HepG2 (cell line): ENCODE data around the gene TAF6. TPM values are rescaled to one million over a fixed set of nuclear protein-coding genes. Genes with fewer than 3 reads are reported as not detected.

Experiments
- AHR ChIP-seq: IDR thresholded peaks from 2 replicates; pipeline ENCODE4 v1.6.1; 2018; ENCODE audit warnings: missing genetic modification reagents, missing compliant biosample characterization
- BRCA1 ChIP-seq: sonication (generic); formaldehyde crosslinking; IDR thresholded peaks from 2 replicates; pipeline ENCODE4 v1.4.0; 2020; ENCODE audit warnings: missing genetic modification reagents
- CC2D1A ChIP-seq: sonication (generic); formaldehyde crosslinking; IDR thresholded peaks from 2 replicates; pipeline ENCODE4 v1.8.1; 2023; ENCODE audit warnings: mild to moderate bottlenecking, missing genetic modification reagents
- FOXJ3 ChIP-seq: sonication (generic); formaldehyde crosslinking; IDR thresholded peaks from 2 replicates; pipeline ENCODE4 v1.4.0; 2020; ENCODE audit warnings: missing genetic modification reagents, mild to moderate bottlenecking, borderline replicate concordance
- HOXD1 ChIP-seq: sonication (generic); formaldehyde crosslinking; IDR thresholded peaks from 2 replicates; pipeline ENCODE4 v1.5.0; 2020; ENCODE audit warnings: missing genetic modification reagents
- KAT2B ChIP-seq: fragments of 150-350 bp; IDR thresholded peaks from 2 replicates; pipeline ENCODE4 v1.6.1; 2014; ENCODE audit warnings: low read depth, low read length, borderline replicate concordance
- NKX3-1 ChIP-seq: sonication (generic); formaldehyde crosslinking; IDR thresholded peaks from 2 replicates; pipeline ENCODE4 v1.5.0; 2020; ENCODE audit warnings: missing genetic modification reagents
- TBP ChIP-seq: sonication (generic); formaldehyde crosslinking; IDR thresholded peaks from 2 replicates; pipeline ENCODE4 v1.5.0; 2020; ENCODE audit warnings: missing genetic modification reagents
- YEATS2 ChIP-seq: sonication (generic); formaldehyde crosslinking; IDR thresholded peaks from 2 replicates; pipeline ENCODE4 v1.4.0; 2020; ENCODE audit warnings: missing genetic modification reagents, borderline replicate concordance
- ZEB1 ChIP-seq: IDR thresholded peaks from 2 replicates; pipeline ENCODE4 v1.6.1; 2012; ENCODE audit warnings: mild to moderate bottlenecking, low read depth, inconsistent platforms; ENCODE audit not compliant: insufficient replicate concordance
- ZNF12 ChIP-seq: sonication (generic); formaldehyde crosslinking; IDR thresholded peaks from 2 replicates; pipeline ENCODE4 v1.5.0; 2020; ENCODE audit warnings: missing genetic modification reagents
- ZNF510 ChIP-seq: sonication (generic); formaldehyde crosslinking; IDR thresholded peaks from 2 replicates; pipeline ENCODE4 v1.4.0; 2020; ENCODE audit warnings: low read depth, mild to moderate bottlenecking, missing genetic modification reagents
- polyA plus RNA-seq, 8 experiments: library from polyadenylated mRNA; depleted of rRNA in 3 of 8; stranded (reverse) in 7 of 8; unstranded in 1 of 8; fragments of >200 nt; fragmentation: Illumina TruSeq in 4 of 8; extraction: Trizol in 4 of 8; gene quantifications; 2 replicates each; pipeline versions ENCODE4 v1.2.1 to v1.2.3, GENCODE V29; 2011 to 2016; ENCODE audit warnings: low read depth in 4 of 8, missing spikeins in 1 of 8, mixed read lengths in 1 of 8; ENCODE audit not compliant: insufficient read depth in 1 of 8
- total RNA-seq, 5 experiments: library from RNA; depleted of rRNA; stranded (reverse); fragments of >200 nt; fragmentation: Illumina TruSeq; extraction: Trizol; gene quantifications; 2 replicates each; pipeline ENCODE4 v1.2.3, GENCODE V29; 2016; ENCODE audit warnings: low read depth in 1 of 5
- TF ChIP-seq, protein P1 (sequence below): sonication (generic); formaldehyde crosslinking; IDR thresholded peaks from 2 replicates; pipeline ENCODE4 v1.4.0; 2020; ENCODE audit warnings: mild to moderate bottlenecking, missing genetic modification reagents
- TF ChIP-seq, protein P2 (sequence below): IDR thresholded peaks from 2 replicates; pipeline ENCODE4 v1.6.1; 2016; ENCODE audit warnings: control low read depth
- TF ChIP-seq, protein P3 (sequence below): sonication (generic); formaldehyde crosslinking; IDR thresholded peaks from 2 replicates; pipeline ENCODE4 v1.4.0; 2020; ENCODE audit warnings: missing genetic modification reagents
- TF ChIP-seq, protein P4 (sequence below): sonication (generic); formaldehyde crosslinking; IDR thresholded peaks from 2 replicates; pipeline ENCODE4 v1.4.0; 2020; ENCODE audit warnings: missing genetic modification reagents
- TF ChIP-seq, protein P5 (sequence below): sonication (generic); formaldehyde crosslinking; IDR thresholded peaks from 2 replicates; pipeline ENCODE4 v1.9.0; 2021; ENCODE audit warnings: mild to moderate bottlenecking, missing genetic modification reagents

Gene TAF6
- total and polyA plus RNA-seq, 2 of the 13 experiments (the other 11 are each of a cell fraction or from before 2014, with no cell fraction given): 12.9 to 18.8 TPM

DNA sequence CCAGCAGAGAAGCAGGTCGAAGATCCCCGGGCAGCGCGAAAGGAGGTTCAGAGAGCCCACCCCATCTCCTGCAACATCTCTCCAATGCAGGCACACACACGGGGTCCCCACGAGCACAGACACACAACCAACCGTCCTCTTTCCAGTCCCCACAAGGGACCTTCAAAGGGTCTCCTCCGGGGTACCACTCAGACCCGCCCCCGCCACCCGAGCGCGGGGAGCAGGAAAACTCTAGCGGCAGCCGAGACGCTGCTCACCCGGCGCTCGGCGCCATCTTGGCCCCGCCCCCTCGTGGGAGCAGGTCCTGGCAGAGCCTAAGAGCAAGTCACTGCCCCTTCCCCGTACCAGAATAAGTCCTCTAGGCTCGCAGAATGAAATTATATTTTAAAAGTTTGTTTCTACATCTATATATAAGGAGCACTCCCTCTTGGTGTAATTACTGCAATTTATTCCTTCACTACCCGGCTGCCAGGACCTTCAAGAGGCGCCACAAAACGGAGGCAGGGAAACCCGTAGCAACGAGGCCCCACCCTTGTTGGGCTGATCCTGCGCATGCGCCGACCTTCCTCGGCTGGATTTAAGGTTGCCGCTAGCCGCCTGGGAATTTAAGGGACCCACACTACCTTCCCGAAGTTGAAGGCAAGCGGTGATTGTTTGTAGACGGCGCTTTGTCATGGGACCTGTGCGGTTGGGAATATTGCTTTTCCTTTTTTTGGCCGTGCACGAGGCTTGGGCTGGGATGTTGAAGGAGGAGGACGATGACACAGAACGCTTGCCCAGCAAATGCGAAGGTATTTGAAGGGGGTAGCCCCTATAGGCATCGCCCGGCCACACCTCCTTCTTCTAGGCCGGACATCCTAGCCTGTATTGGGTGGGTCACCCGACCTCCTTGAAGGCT, at the start of gene TAF6, which contains the start of gene CNPY4 (continued):
- 0 out of 2 replicates have a peak, but pooled peaks have one; percentile 53 for TF ChIP-seq HOXD1 (CRISPR knock-in tag)
- no peak; the same call in 1 of the 2 replicates for TF ChIP-seq FOXJ3 (CRISPR knock-in tag)
- TF ChIP-seq, protein P1, sequence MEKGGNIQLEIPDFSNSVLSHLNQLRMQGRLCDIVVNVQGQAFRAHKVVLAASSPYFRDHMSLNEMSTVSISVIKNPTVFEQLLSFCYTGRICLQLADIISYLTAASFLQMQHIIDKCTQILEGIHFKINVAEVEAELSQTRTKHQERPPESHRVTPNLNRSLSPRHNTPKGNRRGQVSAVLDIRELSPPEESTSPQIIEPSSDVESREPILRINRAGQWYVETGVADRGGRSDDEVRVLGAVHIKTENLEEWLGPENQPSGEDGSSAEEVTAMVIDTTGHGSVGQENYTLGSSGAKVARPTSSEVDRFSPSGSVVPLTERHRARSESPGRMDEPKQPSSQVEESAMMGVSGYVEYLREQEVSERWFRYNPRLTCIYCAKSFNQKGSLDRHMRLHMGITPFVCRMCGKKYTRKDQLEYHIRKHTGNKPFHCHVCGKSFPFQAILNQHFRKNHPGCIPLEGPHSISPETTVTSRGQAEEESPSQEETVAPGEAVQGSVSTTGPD: no peak
- no peak for TF ChIP-seq ZEB1
- TF ChIP-seq, protein P2, sequence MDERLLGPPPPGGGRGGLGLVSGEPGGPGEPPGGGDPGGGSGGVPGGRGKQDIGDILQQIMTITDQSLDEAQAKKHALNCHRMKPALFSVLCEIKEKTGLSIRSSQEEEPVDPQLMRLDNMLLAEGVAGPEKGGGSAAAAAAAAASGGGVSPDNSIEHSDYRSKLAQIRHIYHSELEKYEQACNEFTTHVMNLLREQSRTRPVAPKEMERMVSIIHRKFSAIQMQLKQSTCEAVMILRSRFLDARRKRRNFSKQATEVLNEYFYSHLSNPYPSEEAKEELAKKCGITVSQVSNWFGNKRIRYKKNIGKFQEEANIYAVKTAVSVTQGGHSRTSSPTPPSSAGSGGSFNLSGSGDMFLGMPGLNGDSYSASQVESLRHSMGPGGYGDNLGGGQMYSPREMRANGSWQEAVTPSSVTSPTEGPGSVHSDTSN (CRISPR knock-in tag): no peak
- TF ChIP-seq CC2D1A (CRISPR knock-in tag): no peak
- no peak for TF ChIP-seq TBP (CRISPR knock-in tag)
- TF ChIP-seq, protein P3, sequence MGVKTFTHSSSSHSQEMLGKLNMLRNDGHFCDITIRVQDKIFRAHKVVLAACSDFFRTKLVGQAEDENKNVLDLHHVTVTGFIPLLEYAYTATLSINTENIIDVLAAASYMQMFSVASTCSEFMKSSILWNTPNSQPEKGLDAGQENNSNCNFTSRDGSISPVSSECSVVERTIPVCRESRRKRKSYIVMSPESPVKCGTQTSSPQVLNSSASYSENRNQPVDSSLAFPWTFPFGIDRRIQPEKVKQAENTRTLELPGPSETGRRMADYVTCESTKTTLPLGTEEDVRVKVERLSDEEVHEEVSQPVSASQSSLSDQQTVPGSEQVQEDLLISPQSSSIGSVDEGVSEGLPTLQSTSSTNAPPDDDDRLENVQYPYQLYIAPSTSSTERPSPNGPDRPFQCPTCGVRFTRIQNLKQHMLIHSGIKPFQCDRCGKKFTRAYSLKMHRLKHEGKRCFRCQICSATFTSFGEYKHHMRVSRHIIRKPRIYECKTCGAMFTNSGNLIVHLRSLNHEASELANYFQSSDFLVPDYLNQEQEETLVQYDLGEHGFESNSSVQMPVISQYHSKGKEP: no peak
- peak; percentile 60; the same call in 1 of the 2 replicates for TF ChIP-seq ZNF510 (CRISPR knock-in tag)
- TF ChIP-seq KAT2B: no peak
- TF ChIP-seq, protein P4, sequence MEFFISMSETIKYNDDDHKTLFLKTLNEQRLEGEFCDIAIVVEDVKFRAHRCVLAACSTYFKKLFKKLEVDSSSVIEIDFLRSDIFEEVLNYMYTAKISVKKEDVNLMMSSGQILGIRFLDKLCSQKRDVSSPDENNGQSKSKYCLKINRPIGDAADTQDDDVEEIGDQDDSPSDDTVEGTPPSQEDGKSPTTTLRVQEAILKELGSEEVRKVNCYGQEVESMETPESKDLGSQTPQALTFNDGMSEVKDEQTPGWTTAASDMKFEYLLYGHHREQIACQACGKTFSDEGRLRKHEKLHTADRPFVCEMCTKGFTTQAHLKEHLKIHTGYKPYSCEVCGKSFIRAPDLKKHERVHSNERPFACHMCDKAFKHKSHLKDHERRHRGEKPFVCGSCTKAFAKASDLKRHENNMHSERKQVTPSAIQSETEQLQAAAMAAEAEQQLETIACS (CRISPR knock-in tag): no peak
- TF ChIP-seq YEATS2 (CRISPR knock-in tag): peak; percentile 69; the same call in 1 of the 2 replicates
- peak; percentile 75; the same call in 1 of the 2 replicates for TF ChIP-seq BRCA1 (CRISPR knock-in tag)
- peak; percentile 82 for TF ChIP-seq NKX3-1 (CRISPR knock-in tag)
- no peak for TF ChIP-seq AHR
- TF ChIP-seq, protein P5, sequence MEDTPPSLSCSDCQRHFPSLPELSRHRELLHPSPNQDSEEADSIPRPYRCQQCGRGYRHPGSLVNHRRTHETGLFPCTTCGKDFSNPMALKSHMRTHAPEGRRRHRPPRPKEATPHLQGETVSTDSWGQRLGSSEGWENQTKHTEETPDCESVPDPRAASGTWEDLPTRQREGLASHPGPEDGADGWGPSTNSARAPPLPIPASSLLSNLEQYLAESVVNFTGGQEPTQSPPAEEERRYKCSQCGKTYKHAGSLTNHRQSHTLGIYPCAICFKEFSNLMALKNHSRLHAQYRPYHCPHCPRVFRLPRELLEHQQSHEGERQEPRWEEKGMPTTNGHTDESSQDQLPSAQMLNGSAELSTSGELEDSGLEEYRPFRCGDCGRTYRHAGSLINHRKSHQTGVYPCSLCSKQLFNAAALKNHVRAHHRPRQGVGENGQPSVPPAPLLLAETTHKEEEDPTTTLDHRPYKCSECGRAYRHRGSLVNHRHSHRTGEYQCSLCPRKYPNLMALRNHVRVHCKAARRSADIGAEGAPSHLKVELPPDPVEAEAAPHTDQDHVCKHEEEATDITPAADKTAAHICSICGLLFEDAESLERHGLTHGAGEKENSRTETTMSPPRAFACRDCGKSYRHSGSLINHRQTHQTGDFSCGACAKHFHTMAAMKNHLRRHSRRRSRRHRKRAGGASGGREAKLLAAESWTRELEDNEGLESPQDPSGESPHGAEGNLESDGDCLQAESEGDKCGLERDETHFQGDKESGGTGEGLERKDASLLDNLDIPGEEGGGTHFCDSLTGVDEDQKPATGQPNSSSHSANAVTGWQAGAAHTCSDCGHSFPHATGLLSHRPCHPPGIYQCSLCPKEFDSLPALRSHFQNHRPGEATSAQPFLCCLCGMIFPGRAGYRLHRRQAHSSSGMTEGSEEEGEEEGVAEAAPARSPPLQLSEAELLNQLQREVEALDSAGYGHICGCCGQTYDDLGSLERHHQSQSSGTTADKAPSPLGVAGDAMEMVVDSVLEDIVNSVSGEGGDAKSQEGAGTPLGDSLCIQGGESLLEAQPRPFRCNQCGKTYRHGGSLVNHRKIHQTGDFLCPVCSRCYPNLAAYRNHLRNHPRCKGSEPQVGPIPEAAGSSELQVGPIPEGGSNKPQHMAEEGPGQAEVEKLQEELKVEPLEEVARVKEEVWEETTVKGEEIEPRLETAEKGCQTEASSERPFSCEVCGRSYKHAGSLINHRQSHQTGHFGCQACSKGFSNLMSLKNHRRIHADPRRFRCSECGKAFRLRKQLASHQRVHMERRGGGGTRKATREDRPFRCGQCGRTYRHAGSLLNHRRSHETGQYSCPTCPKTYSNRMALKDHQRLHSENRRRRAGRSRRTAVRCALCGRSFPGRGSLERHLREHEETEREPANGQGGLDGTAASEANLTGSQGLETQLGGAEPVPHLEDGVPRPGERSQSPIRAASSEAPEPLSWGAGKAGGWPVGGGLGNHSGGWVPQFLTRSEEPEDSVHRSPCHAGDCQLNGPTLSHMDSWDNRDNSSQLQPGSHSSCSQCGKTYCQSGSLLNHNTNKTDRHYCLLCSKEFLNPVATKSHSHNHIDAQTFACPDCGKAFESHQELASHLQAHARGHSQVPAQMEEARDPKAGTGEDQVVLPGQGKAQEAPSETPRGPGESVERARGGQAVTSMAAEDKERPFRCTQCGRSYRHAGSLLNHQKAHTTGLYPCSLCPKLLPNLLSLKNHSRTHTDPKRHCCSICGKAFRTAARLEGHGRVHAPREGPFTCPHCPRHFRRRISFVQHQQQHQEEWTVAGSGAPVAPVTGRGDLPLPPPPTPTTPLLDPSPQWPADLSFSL (CRISPR knock-in tag): no peak
- no peak for TF ChIP-seq ZNF12 (CRISPR knock-in tag)
